Esophagus squamous epithelium (tissue), 5 donors: Measurements from ENCODE around the gene FABP7. TPM values are rescaled to one million over a fixed set of nuclear protein-coding genes. Genes with fewer than 3 reads are reported as not detected.

Experiments used
- DNase-seq: peaks from one replicate; lab custom pipeline; 2025; lab: John Stamatoyannopoulos, UW
- H3K27ac ChIP-seq, 4 donors: fragments of 200-600 bp; sonication (generic); one replicate each; pipeline ENCODE4 v1.5.1; 2016 to 2019; ENCODE audit warnings: mild to moderate bottlenecking in 1 of 4
- H3K27me3 ChIP-seq, 4 donors: fragments of 200-600 bp; sonication (generic); 1 replicate in 3 of 4; 2 replicates in 1 of 4; pipeline versions ENCODE4 v1.5.1 to v1.6.0; 2017 to 2021; ENCODE audit warnings: antibody characterized with exemption in 1 of 4
- H3K36me3 ChIP-seq, 3 donors: fragments of 200-600 bp; sonication (generic); one replicate each; pipeline ENCODE4 v1.5.1; 2016 to 2019
- H3K4me1 ChIP-seq, 3 donors: fragments of 200-600 bp; sonication (generic); one replicate each; pipeline ENCODE4 v1.5.1; 2017 to 2019
- H3K4me3 ChIP-seq, 4 donors: fragments of 200-600 bp; sonication (generic); 1 replicate in 3 of 4; 2 replicates in 1 of 4; pipeline ENCODE4 v1.5.1; 2016 to 2019; ENCODE audit warnings: mild to moderate bottlenecking in 2 of 4, moderate library complexity in 1 of 4
- H3K9me3 ChIP-seq, 3 donors: fragments of 200-600 bp; sonication (generic); one replicate each; pipeline ENCODE4 v1.5.1; 2016 to 2019
- POLR2A ChIP-seq, 4 donors: fragments of 450-650 bp; IDR thresholded peaks; one replicate each; pipeline ENCODE4 v1.6.1; 2017; ENCODE audit warnings: antibody characterized with exemption in 4 of 4, mild to moderate bottlenecking in 4 of 4, moderate library complexity in 3 of 4
- WGBS, 2 donors: methylation state at CpG; one replicate each; pipeline ENCODE4 v1.1.5; 2018; 5-methylcytosine and 5-hydroxymethylcytosine counted together
- intact Hi-C: fragments of 100-400 bp; cut with DNase I; formaldehyde crosslinking; loops from one replicate; pipeline ENCODE4 v1.15.0; 2022
- total RNA-seq, 4 donors: library from RNA; depleted of rRNA; stranded (reverse); fragments of >200 nt; gene quantifications; one replicate each; pipeline ENCODE4 v1.1.0, GENCODE V29; 2016
- TF ChIP-seq, protein P1 (sequence below), 6 experiments: fragments of 450-650 bp in 4 of 6; fragments of 200-600 bp in 2 of 6; sonication (generic) in 2 of 6; IDR thresholded peaks; one replicate each; pipeline ENCODE4 v1.5.1; 2016 to 2019; ENCODE audit warnings: antibody characterized with exemption in 6 of 6, mild to moderate bottlenecking in 4 of 6, moderate library complexity in 4 of 6
- donor health status: DM: yes; HTN: yes; CAD: no.

FABP7 gene
- total RNA-seq = not detected

DNA sequence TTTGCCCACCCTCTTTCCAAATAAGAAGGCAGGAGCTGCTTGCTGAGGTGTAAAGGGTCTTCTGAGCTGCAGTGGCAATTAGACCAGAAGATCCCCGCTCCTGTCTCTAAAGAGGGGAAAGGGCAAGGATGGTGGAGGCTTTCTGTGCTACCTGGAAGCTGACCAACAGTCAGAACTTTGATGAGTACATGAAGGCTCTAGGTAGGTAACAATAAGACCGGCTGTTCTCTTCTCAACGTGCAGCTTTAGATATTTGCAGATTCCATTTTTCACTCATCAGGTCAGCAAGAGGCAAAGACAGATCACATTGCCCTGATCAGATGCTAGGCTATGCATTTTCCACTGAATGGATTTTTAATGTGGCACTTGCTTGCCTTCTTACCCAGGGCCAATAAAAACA lies at the start of gene FABP7:
FABP7 (plus strand) TSS at position 50 of the 400 bp plus-strand sequence; CDS start at position 129, 79 bp downstream.
- Histone ChIP-seq H3K27ac (no peak within 1 kb of the TSS), H3K9me3 (no peaks in the 10 kb centered on the region), H3K4me1 (no peaks in the 10 kb centered on the region), H3K27me3 (peaks cover 0 to 7% (median 0%) of the 10 kb centered on the region in 4 donors), H3K36me3 (no peaks in the 10 kb centered on the region), H3K4me3 (no peak within 1 kb of the TSS)
- DNase-seq = no peak
- TF ChIP-seq POLR2A (IDR thresholded peaks at IDR 0.05) = no peak
- TF ChIP-seq, protein P1, sequence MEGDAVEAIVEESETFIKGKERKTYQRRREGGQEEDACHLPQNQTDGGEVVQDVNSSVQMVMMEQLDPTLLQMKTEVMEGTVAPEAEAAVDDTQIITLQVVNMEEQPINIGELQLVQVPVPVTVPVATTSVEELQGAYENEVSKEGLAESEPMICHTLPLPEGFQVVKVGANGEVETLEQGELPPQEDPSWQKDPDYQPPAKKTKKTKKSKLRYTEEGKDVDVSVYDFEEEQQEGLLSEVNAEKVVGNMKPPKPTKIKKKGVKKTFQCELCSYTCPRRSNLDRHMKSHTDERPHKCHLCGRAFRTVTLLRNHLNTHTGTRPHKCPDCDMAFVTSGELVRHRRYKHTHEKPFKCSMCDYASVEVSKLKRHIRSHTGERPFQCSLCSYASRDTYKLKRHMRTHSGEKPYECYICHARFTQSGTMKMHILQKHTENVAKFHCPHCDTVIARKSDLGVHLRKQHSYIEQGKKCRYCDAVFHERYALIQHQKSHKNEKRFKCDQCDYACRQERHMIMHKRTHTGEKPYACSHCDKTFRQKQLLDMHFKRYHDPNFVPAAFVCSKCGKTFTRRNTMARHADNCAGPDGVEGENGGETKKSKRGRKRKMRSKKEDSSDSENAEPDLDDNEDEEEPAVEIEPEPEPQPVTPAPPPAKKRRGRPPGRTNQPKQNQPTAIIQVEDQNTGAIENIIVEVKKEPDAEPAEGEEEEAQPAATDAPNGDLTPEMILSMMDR (IDR thresholded peaks at IDR 0.05) = no peak
- WGBS, 2 donors = 61 to 80% methylated on average over 2 to 3 of the region's 3 CpGs
- intact Hi-C loops = no loop called here

DNA sequence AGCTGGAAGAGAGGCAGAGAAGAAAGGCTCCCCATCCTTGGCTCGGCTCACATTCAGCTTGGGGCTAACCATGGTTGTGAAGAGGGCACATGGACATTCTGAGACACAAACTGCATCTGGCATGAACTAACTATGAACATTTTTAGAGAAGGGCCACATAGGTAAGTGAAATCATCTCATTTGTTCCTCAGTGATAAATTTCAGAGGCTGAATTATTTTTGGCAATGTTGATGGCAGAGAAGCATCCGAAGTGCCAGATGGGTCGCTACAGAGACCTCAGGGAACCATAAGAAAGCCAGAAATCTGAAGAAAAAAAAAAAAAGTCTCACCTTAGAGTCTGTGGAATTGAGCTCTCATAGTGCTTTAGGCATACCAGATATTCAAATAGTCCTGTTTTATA lies 49.2 kb upstream of the FABP7 start:
- DNase-seq = no peak
- Histone ChIP-seq H3K9me3 (no peaks in the 10 kb centered on the region), H3K4me3 (no peak overlapping the region), H3K27me3 (no peaks in the 10 kb centered on the region), H3K27ac (no peak overlapping the region), H3K4me1 (peaks cover 0 to 9% (median 4%) of the 10 kb centered on the region in 3 donors), H3K36me3 (no peaks in the 10 kb centered on the region)
- intact Hi-C loops = loop anchor here (5.0 kb wide), 1 partner anchor 107 kb away; no protein-coding TSS in a partner anchor
- 76 to 84% methylated on average over 3 of the region's 3 CpGs for WGBS, 2 donors
- TF ChIP-seq, protein P1 (IDR thresholded peaks at IDR 0.05) = no peak
- TF ChIP-seq POLR2A (IDR thresholded peaks at IDR 0.05) = no peak

DNA sequence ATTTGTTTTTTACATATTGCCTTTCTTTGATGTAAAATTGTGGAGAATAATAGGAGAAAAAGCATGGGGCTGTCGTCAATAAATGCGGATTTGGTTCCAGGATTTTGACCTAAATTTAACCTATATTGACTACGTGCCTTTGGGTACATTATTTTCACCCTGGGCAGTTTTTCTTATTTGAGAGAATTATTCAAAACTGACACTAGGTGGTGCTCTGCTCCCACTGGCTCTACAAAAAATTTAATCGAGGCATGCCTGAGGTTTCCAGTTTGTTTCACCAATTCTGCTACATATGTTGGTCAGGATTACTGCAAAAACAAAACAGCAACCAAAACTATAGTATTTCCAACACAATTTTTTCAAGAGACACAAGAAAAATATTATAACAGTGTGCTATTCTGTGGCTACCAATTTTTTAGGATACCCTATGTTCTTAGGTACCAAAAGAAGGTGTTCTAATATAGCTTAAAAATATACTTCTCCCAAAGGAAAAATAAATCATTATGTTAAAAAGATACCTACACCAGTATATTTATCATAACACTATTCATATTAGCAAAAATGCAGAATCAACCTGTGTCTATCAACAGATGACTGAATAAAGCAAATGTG lies 48.6 kb upstream of the FABP7 start:
- H3K36me3 ChIP-seq = no peaks in the 10 kb centered on the region
- no peaks in the 10 kb centered on the region for H3K9me3 ChIP-seq
- intact Hi-C loops = loop anchor here (5.0 kb wide), 1 partner anchor 106 kb away; no protein-coding TSS in a partner anchor
- no peak overlapping the region for H3K4me3 ChIP-seq
- DNase-seq = no peak
- H3K27me3 ChIP-seq = no peaks in the 10 kb centered on the region
- 1% methylated on average over 4 of the region's 4 CpGs for WGBS, 2 donors
- no peak overlapping the region for H3K27ac ChIP-seq
- no peak for TF ChIP-seq POLR2A (IDR thresholded peaks at IDR 0.05)
- TF ChIP-seq, protein P1 (IDR thresholded peaks at IDR 0.05) = peak; percentile 50 to 79 (median 66)
- peaks cover 0 to 13% (median 5%) of the 10 kb centered on the region in 3 donors for H3K4me1 ChIP-seq

DNA sequence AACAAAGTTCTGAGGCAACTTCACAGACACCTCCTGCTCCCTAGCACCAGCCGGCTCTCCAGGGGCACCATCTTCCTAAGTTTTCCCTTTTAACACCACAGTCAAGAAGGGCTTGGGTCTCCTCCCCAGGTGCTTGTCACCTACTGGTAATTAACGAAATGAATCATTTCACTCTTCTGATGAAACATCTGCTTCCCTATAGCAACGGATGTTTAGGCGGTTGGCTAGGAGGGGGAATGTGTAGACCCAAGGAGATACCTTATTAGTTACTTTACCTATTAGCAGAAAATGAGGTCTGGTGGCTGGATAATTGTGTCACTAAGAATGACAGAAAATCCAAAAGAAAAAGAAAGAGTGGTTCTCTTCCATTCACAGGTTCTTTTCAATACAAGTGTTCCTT lies 46.3 kb upstream of the FABP7 start:
- no peak for DNase-seq
- Histone ChIP-seq H3K36me3 (no peaks in the 10 kb centered on the region), H3K4me3 (no peak overlapping the region), H3K4me1 (peaks cover 0 to 25% (median 5%) of the 10 kb centered on the region in 3 donors), H3K27me3 (no peaks in the 10 kb centered on the region), H3K27ac (no peak overlapping the region), H3K9me3 (no peaks in the 10 kb centered on the region)
- intact Hi-C loops = loop anchor here (5.0 kb wide), 1 partner anchor 104 kb away; no protein-coding TSS in a partner anchor
- TF ChIP-seq, protein P1 (IDR thresholded peaks at IDR 0.05) = no peak
- no peak for TF ChIP-seq POLR2A (IDR thresholded peaks at IDR 0.05)
- 69 to 79% methylated on average over 4 of the region's 4 CpGs for WGBS, 2 donors
